ENCODE measurements around the gene FSCB.

GRCh38 chr14:44494137-44494536, 12.9 kb downstream of the FSCB start:
- no peak for TF ChIP-seq CTCF (conservative IDR thresholded peaks at IDR 0.05; ENCODE audit: low read depth in 2 of 2)
- no peak for TF ChIP-seq CREB1 (CRISPR knock-in tag; IDR thresholded peaks at IDR 0.05; ENCODE audit: low read depth)
- no peak for TF ChIP-seq POLR2AphosphoS5 (IDR thresholded peaks at IDR 0.05; ENCODE audit: low read depth)
- no peak for TF ChIP-seq REST (IDR thresholded peaks at IDR 0.05; ENCODE audit: unreplicated experiment)
- TF ChIP-seq EZH2 (IDR thresholded peaks at IDR 0.05; ENCODE audit: low read depth, unreplicated experiment) = no peak
- no peak for TF ChIP-seq STAT1 (IDR thresholded peaks at IDR 0.05; ENCODE audit: unreplicated experiment)
- no peak for TF ChIP-seq EZH2phosphoT487 (IDR thresholded peaks at IDR 0.05; ENCODE audit: unreplicated experiment)
- no peak for TF ChIP-seq ZNF331 (CRISPR knock-in tag; IDR thresholded peaks at IDR 0.05; ENCODE audit: low read depth)

Data from GM23338 (cell line).